Measurements from ENCODE around the gene PLEKHA7. TPM values are rescaled to one million over a fixed set of nuclear protein-coding genes. Genes with fewer than 3 reads are reported as not detected.

Gene PLEKHA7
- total RNA-seq, 2 donors from 2014 or later: 17.5 to 21.9 TPM

DNA sequence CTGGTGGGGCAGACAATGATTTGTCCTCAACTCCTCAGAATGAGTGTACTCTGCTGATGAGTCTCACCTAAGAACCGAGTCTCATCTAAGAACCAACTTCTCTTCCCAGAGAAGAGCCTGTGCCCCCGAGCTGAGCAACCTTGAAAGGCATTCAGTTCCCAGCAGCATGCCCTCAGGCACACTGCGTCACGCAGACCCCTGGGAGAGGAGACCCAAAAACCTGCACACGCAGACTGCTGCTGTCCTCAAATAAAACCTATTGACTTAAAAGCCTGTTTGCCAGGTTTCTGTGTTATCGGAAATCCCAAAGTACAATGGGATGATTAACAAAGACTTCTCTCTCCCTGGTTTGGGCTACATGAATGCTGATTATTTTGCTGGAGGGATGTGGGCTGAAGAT is 154.6 kb downstream of the PLEKHA7 start:
- TF ChIP-seq CTCF (conservative IDR thresholded peaks at IDR 0.05): no peak
- no peaks in the 10 kb centered on the region for H3K27me3 ChIP-seq (ENCODE audit: control insufficient read depth, insufficient read depth, low read length, poor library complexity, severe bottlenecking)
- peaks cover 45% of the 10 kb centered on the region for H3K4me1 Mint-ChIP-seq
- H3K9ac ChIP-seq (ENCODE audit: extremely low read depth, low read length, poor library complexity, severe bottlenecking): no peak overlapping the region
- peaks cover 9% of the 10 kb centered on the region for H3K36me3 ChIP-seq (ENCODE audit: control insufficient read depth, insufficient read depth, low read length)
- H3K4me3 Mint-ChIP-seq: no peak overlapping the region
- WGBS, 2 experiments (ENCODE audit: insufficient coverage in 1 of 2, insufficient read length in 1 of 2): 86 to 87% methylated on average over 3 to 6 of the region's 6 CpGs
- no peak overlapping the region for H3K27ac Mint-ChIP-seq
- DNase-seq: no peak
- no peak overlapping the region for H3K4me3 ChIP-seq (ENCODE audit: low read length)
- no peak overlapping the region for H3K27ac ChIP-seq (ENCODE audit: low read depth, low read length)
- no peaks in the 10 kb centered on the region for H3K9me3 Mint-ChIP-seq
- no peaks in the 10 kb centered on the region for H3K9me3 ChIP-seq (ENCODE audit: control insufficient read depth, low read length)
- H3K4me1 ChIP-seq (ENCODE audit: control insufficient read depth, insufficient read depth, low read length): peaks cover 23% of the 10 kb centered on the region
- no peaks in the 10 kb centered on the region for H3K27me3 Mint-ChIP-seq (ENCODE audit: insufficient read depth)
- no peaks in the 10 kb centered on the region for H3K36me3 Mint-ChIP-seq (ENCODE audit: low read depth)

DNA sequence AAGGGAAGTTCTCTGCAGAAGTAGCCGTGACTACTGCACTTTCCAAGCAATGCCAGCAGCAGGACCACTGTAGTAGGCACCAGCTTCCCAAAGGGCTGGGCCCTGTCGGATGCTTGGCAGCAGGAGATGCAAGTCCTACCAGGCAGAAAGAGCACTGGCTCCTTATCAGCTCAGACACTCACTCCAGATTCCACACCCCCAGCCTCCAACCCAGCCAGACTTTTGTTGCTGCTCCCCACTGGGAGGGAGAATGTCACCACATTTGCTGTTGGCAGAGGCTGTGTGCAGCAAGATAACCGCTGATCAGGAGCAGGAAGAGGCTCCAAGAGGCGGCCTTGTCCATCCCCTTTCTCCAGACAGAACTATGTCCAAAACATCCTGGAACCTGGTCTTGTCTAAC is 157.0 kb downstream of the PLEKHA7 start:
- Mint-ChIP-seq H3K4me1 (peaks cover 53% of the 10 kb centered on the region), H3K36me3 (ENCODE audit: low read depth) (no peaks in the 10 kb centered on the region), H3K27me3 (ENCODE audit: insufficient read depth) (no peaks in the 10 kb centered on the region), H3K4me3 (no peak overlapping the region), H3K9me3 (no peaks in the 10 kb centered on the region), H3K27ac (no peak overlapping the region)
- H3K9me3 ChIP-seq (ENCODE audit: control insufficient read depth, low read length): no peaks in the 10 kb centered on the region
- H3K9ac ChIP-seq (ENCODE audit: extremely low read depth, low read length, poor library complexity, severe bottlenecking): no peak overlapping the region
- H3K27ac ChIP-seq (ENCODE audit: low read depth, low read length): no peak overlapping the region
- no peaks in the 10 kb centered on the region for H3K27me3 ChIP-seq (ENCODE audit: control insufficient read depth, insufficient read depth, low read length, poor library complexity, severe bottlenecking)
- peaks cover 18% of the 10 kb centered on the region for H3K36me3 ChIP-seq (ENCODE audit: control insufficient read depth, insufficient read depth, low read length)
- TF ChIP-seq CTCF (conservative IDR thresholded peaks at IDR 0.05): no peak
- peak; percentile 71 for DNase-seq
- H3K4me3 ChIP-seq (ENCODE audit: low read length): no peak overlapping the region
- peaks cover 43% of the 10 kb centered on the region for H3K4me1 ChIP-seq (ENCODE audit: control insufficient read depth, insufficient read depth, low read length)
- WGBS, 2 experiments (ENCODE audit: insufficient coverage in 1 of 2, insufficient read length in 1 of 2): 72 to 80% methylated on average over 2 to 4 of the region's 4 CpGs

GRCh38 chr11:16856022-16856471 is 158.2 kb downstream of the PLEKHA7 start:
- H3K4me1 Mint-ChIP-seq: peaks cover 44% of the 10 kb centered on the region
- no peak overlapping the region for H3K27ac Mint-ChIP-seq
- TF ChIP-seq CTCF (conservative IDR thresholded peaks at IDR 0.05): no peak
- H3K27me3 ChIP-seq (ENCODE audit: control insufficient read depth, insufficient read depth, low read length, poor library complexity, severe bottlenecking): no peaks in the 10 kb centered on the region
- H3K9me3 ChIP-seq (ENCODE audit: control insufficient read depth, low read length): no peaks in the 10 kb centered on the region
- no peak overlapping the region for H3K4me3 ChIP-seq (ENCODE audit: low read length)
- H3K9me3 Mint-ChIP-seq: no peaks in the 10 kb centered on the region
- no peak overlapping the region for H3K9ac ChIP-seq (ENCODE audit: extremely low read depth, low read length, poor library complexity, severe bottlenecking)
- H3K4me3 Mint-ChIP-seq: no peak overlapping the region
- 93 to 97% methylated on average over 3 of the region's 3 CpGs for WGBS, 2 experiments (ENCODE audit: insufficient coverage in 1 of 2, insufficient read length in 1 of 2)
- peaks cover 2% of the 10 kb centered on the region for H3K36me3 Mint-ChIP-seq (ENCODE audit: low read depth)
- no peak for DNase-seq
- H3K27me3 Mint-ChIP-seq (ENCODE audit: insufficient read depth): no peaks in the 10 kb centered on the region
- H3K36me3 ChIP-seq (ENCODE audit: control insufficient read depth, insufficient read depth, low read length): peaks cover 23% of the 10 kb centered on the region
- peaks cover 47% of the 10 kb centered on the region for H3K4me1 ChIP-seq (ENCODE audit: control insufficient read depth, insufficient read depth, low read length)
- H3K27ac ChIP-seq (ENCODE audit: low read depth, low read length): no peak overlapping the region
